Duodenal mucosa (tissue), 2 donors: Measurements from ENCODE around the gene C1GALT1.
A peak's percentile ranks its signal among the peaks of the same experiment; 100 is the strongest.

Source experiments
- H3K27ac ChIP-seq: one replicate; pipeline ENCODE4 v1.7.0; 2013; ENCODE audit warnings: low read depth, low read length
- H3K27me3 ChIP-seq, 2 donors: one replicate each; pipeline ENCODE4 v1.7.0; 2013; ENCODE audit warnings: low read length in 2 of 2, control low read depth in 1 of 2; ENCODE audit not compliant: insufficient read depth in 2 of 2, control insufficient read depth in 1 of 2
- H3K36me3 ChIP-seq, 2 donors: one replicate each; pipeline ENCODE4 v1.7.0; 2013; ENCODE audit warnings: low read length in 2 of 2, control low read depth in 1 of 2; ENCODE audit not compliant: insufficient read depth in 2 of 2, control insufficient read depth in 1 of 2
- H3K4me1 ChIP-seq, 2 donors: one replicate each; pipeline ENCODE4 v1.7.0; 2013; ENCODE audit warnings: low read length in 2 of 2, control low read depth in 1 of 2; ENCODE audit not compliant: insufficient read depth in 2 of 2, control insufficient read depth in 1 of 2
- H3K4me3 ChIP-seq, 2 donors: one replicate each; pipeline ENCODE4 v1.7.0; 2013; ENCODE audit warnings: low read length in 2 of 2, low read depth in 1 of 2
- H3K9ac ChIP-seq, 2 donors: one replicate each; pipeline ENCODE4 v1.7.0; 2013; ENCODE audit warnings: low read length in 2 of 2, low read depth in 1 of 2
- H3K9me3 ChIP-seq, 2 donors: one replicate each; pipeline ENCODE4 v1.7.0; 2013; ENCODE audit warnings: low read length in 2 of 2, control low read depth in 1 of 2; ENCODE audit not compliant: control insufficient read depth in 1 of 2

Gene C1GALT1

DNA sequence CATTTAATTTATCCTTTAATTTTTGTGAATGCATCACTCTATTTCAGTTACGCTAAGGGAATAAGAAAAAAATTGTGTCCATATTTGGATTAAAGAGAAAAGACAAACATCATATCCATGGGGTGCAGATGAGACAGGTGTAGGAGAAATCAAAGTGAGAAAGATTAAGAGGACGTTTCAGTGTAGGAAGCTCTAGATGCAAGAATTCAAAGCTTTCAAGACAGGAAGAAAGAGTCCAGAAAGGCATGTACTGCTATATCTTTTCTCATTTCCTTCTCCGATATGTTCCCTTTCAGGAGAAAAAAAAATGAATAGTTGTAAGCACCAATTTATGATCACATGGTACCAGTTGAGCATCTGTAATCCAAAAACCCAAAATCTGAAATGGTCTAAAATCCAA, 17.0 kb upstream of the C1GALT1 start:
- Histone ChIP-seq H3K4me3 (no peak overlapping the region), H3K36me3 (no peaks in the 10 kb centered on the region), H3K9me3 (no peaks in the 10 kb centered on the region), H3K27ac (no peak overlapping the region), H3K4me1 (peaks cover 0 to 13% of the 10 kb centered on the region in 2 donors), H3K9ac (no peak overlapping the region), H3K27me3 (no peaks in the 10 kb centered on the region)

DNA sequence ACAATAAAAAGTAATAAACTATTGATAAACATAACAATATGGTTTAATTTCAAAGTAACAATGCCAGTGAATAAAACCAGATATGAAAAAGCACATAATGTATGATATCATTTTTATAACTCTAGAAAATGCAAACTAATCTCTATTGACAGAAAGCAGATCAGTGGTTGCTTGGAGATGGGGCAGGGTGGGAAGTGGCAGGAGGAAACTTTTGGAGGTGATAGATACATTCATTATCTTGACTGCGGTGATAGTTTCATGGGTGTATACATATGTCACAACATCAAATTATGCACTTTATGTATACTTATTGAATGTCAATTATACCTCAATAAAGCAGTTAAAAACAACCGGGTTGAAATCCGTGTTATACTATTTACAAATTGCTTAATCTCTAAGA, 16.0 kb upstream of the C1GALT1 start:
- Histone ChIP-seq H3K9me3 (no peaks in the 10 kb centered on the region), H3K9ac (no peak overlapping the region), H3K4me3 (no peak overlapping the region), H3K4me1 (peaks cover 0 to 8% of the 10 kb centered on the region in 2 donors), H3K27ac (no peak overlapping the region), H3K27me3 (no peaks in the 10 kb centered on the region), H3K36me3 (no peaks in the 10 kb centered on the region)

DNA sequence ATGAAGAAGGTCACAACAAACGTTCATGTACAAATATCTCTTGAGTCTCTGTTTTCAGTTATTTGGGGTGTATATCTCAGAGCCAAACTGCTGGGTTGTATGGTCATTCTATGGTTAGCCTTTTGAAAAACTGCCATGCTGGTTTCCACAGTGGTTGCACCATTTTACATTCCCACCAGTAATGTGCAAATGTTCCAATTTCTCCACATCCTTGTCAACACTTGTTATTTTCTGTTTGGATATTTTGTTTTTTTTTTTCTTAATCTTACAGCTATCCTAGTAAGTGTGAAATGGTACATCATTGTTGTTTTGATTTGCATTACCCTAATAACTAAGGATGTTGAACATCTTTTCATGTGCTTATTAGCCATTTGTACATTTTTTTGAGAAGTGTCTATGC, 13.0 kb upstream of the C1GALT1 start:
- H3K27me3 ChIP-seq: no peaks in the 10 kb centered on the region
- H3K4me1 ChIP-seq: peaks cover 0 to 8% of the 10 kb centered on the region in 2 donors
- no peak overlapping the region for H3K27ac ChIP-seq
- no peak overlapping the region for H3K9ac ChIP-seq
- no peaks in the 10 kb centered on the region for H3K36me3 ChIP-seq
- H3K4me3 ChIP-seq: no peak overlapping the region
- no peaks in the 10 kb centered on the region for H3K9me3 ChIP-seq

DNA sequence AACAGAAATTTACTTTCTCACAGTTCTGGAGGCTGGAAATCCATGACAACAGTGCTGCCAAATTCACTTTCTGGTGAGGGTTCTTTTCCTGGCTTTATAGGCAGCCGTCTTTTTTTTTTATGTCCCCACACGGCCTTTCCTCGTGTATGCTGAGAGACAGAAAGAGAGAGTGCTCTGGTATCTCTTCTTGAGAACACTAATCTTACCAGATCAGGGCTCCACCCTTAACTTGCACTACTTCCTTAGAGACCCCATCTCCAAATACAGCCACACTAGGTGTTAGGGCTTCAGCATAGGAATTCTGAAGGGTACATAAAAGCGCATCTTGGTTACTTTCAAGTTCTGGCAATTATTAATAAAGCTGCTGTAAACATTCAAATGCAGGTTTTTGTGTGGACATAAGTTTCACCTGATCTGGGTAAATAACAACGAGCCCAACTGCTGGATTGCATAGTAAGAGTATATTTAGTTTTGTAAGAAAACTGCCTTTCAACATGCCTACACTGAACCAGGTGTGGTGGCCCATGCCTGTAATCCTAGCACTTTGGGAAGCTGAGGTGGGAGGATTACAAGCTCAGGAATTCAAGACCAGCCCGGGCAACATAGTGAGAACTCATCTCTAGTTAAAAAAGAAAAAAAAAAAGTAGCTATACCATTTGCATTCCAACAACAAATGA, 8.2 kb upstream of the C1GALT1 start:
- H3K36me3 ChIP-seq: no peaks in the 10 kb centered on the region
- H3K9me3 ChIP-seq: no peaks in the 10 kb centered on the region
- no peak overlapping the region for H3K4me3 ChIP-seq
- H3K27me3 ChIP-seq: no peaks in the 10 kb centered on the region
- no peak overlapping the region for H3K9ac ChIP-seq
- no peak overlapping the region for H3K27ac ChIP-seq
- H3K4me1 ChIP-seq: peaks cover 0 to 12% of the 10 kb centered on the region in 2 donors

DNA sequence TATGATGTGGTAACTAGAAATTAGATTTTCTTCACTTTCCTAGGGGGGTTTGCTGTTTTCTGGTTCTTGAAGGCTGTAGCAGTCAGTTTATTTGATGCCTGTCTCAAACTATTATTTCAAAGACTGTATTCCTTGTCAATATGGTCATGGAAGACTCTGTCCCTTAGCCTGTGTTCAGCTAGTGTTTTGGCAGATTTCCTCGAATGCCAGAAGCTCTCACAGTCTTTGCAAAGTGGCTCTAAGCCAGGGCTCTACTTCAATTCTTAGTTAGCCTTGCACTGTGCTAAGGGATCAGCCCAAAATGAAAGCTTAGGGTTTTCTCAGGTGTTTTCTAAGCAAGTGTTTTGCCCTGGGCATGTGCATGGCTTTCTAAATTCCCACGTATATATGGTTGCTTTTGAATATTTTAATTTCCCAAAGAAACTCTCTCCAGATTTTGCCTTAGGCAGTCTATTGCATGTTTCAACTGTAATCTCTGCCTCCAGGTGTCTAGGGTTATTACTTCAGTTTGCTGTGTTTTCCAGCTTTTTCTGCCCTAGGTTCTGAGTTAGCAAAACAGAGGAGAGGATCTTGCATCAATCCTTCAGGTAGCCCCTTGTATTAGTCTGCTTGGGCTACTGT, 7.2 kb upstream of the C1GALT1 start:
- H3K27me3 ChIP-seq: no peaks in the 10 kb centered on the region
- H3K36me3 ChIP-seq: no peaks in the 10 kb centered on the region
- no peaks in the 10 kb centered on the region for H3K9me3 ChIP-seq
- no peak overlapping the region for H3K27ac ChIP-seq
- H3K9ac ChIP-seq: no peak overlapping the region
- H3K4me3 ChIP-seq: no peak overlapping the region
- peaks cover 0 to 12% of the 10 kb centered on the region in 2 donors for H3K4me1 ChIP-seq

DNA sequence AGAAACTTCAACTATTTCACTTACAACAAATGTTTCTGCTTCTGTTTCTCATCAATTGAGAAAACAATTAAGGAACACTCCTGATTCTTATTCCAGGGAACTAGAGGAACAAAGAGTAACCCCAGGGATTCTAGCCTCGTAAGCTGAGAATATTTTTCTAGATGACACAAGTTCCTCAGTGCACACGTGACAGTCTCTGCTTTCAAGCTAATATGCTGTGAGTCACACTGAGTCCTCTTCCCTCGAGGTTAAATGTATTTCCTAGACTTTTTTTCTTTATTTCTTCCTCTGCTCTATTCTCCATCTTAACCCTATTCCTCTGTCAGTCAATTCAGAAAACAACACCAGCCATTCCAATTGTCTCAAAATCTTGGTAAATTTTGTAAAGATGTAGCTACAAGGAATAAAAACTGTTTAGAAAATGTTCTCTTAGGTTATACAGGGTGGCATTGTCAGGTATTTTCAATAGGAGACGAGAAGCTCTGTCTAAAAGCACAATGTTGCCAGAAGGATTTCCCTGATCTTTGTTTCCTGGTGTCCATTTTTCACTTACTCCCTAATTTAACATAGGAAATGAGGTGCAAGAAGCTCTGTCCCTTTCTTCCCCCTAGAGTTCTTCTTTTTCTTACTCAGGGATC, 5.8 kb upstream of the C1GALT1 start:
- Histone ChIP-seq H3K4me3 (no peak overlapping the region), H3K9me3 (no peaks in the 10 kb centered on the region), H3K9ac (no peak overlapping the region), H3K36me3 (no peaks in the 10 kb centered on the region), H3K4me1 (peaks cover 5 to 16% of the 10 kb centered on the region in 2 donors), H3K27me3 (no peaks in the 10 kb centered on the region), H3K27ac (no peak overlapping the region)

DNA sequence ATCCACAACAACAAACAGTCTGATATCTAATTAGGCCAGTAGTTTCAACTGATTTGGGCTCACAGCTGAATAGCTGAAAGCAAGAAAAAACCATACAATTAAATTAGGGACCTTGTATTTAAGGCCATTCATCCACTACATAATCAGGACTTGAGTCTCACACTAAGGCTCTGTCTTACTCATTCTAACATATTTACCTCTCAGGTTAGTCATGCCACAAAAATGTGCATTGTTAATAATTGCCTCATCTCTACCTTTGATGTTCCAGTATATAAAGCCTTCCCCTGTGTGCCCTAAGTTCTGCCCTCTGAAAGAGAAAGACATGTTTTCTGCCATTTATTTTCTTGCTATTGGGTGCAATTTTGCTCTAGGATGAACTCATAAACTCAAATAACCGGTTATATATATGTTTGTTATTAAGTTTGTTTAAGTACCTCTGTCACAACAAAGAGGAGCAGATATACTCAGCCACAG, 5.3 kb upstream of the C1GALT1 start:
- H3K36me3 ChIP-seq: no peaks in the 10 kb centered on the region
- H3K9me3 ChIP-seq: no peaks in the 10 kb centered on the region
- no peaks in the 10 kb centered on the region for H3K27me3 ChIP-seq
- no peak overlapping the region for H3K27ac ChIP-seq
- no peak overlapping the region for H3K9ac ChIP-seq
- H3K4me3 ChIP-seq: no peak overlapping the region
- peaks cover 5 to 16% of the 10 kb centered on the region in 2 donors for H3K4me1 ChIP-seq

DNA sequence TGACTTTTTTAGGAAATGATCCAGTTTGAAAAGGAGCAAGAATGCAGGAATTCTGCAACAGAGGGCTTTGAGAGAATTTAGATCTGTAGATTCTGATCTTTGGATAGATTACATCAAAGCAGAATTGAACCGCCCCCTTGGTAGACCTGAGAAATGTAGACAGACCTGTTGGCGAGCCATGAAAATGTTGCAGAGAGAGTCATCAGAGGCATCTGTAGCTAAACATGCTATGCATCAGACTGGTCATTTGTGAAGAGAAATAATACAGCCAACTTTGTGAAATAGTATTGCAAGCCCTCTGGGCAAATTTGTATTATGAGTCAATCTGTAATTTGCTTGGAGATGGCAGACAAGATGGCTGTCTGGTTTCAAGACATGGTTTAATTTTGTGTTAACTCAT, 4.3 kb upstream of the C1GALT1 start:
- no peaks in the 10 kb centered on the region for H3K9me3 ChIP-seq
- no peak overlapping the region for H3K9ac ChIP-seq
- peaks cover 5 to 16% of the 10 kb centered on the region in 2 donors for H3K4me1 ChIP-seq
- H3K27ac ChIP-seq: no peak overlapping the region
- no peaks in the 10 kb centered on the region for H3K27me3 ChIP-seq
- H3K4me3 ChIP-seq: no peak overlapping the region
- H3K36me3 ChIP-seq: no peaks in the 10 kb centered on the region

DNA sequence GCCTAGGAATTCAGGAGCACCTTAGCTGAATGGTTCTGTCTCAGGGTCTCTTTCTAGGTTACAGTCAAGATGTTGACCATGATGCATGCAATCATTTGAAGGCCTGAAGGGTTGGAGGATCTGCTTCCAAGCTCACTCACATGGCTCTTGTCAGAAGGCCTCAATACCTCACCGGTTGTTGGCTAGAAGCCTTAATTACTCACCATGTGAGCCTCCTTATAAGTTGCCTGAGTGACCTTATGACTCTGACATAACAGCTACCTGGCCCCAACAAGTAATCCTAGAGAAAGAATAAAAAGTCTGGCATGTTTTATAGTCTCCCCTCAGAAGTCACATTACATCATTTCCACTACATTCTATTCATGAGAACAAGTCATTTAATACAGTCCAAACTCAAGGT, 3.4 kb upstream of the C1GALT1 start:
- H3K9ac ChIP-seq: no peak overlapping the region
- H3K4me3 ChIP-seq: no peak overlapping the region

DNA sequence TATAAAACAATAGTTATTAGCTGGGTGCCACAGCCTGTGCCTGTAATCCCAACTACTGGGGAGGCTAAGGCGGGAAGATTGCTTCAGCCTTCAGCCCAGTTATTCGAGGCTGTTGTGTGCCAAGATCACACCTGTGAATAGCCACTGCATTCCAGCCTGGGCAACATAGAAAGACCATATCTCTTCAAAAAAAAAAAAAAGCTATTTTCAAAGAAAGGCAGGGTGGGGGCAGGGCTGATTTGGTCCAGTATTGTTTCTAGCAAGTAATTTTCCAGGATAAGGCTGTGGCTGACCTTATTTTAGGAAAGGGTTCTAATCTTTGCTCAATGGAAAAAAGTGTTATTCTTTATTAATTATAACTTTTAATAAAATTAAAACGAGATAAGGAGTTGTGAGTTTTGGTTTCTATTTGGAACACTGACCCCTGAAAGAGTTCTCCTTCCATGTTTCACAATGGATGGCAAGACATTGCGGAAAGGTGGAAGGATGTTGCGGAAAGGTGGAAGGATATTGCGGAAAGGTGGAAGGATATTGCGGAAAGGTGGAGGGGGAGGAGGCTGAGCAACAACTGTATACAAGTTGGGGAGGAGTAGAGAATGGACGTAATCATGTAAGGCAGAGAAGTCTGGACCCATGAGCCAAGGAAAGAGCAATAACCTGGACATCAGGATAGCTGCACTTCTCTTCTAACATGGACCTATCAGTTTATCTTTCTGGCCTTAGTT, 1.5 kb upstream of the C1GALT1 start:
- peaks cover 25 to 30% of the 10 kb centered on the region in 2 donors for H3K4me1 ChIP-seq
- H3K4me3 ChIP-seq: peak overlapping the region; percentile 77 to 86
- H3K9ac ChIP-seq: peak overlapping the region; percentile 84 to 89
- H3K27ac ChIP-seq: peak overlapping the region; percentile 86
- no peaks in the 10 kb centered on the region for H3K27me3 ChIP-seq
- H3K36me3 ChIP-seq: no peaks in the 10 kb centered on the region
- no peaks in the 10 kb centered on the region for H3K9me3 ChIP-seq

More for the DNA sequence above, 3.4 kb upstream of the C1GALT1 start:
- no peak overlapping the region for H3K27ac ChIP-seq
- no peaks in the 10 kb centered on the region for H3K36me3 ChIP-seq
- no peaks in the 10 kb centered on the region for H3K9me3 ChIP-seq
- H3K27me3 ChIP-seq: no peaks in the 10 kb centered on the region
- H3K4me1 ChIP-seq: peaks cover 7 to 16% of the 10 kb centered on the region in 2 donors
